ENCODE data around the gene SRPX.

DNA sequence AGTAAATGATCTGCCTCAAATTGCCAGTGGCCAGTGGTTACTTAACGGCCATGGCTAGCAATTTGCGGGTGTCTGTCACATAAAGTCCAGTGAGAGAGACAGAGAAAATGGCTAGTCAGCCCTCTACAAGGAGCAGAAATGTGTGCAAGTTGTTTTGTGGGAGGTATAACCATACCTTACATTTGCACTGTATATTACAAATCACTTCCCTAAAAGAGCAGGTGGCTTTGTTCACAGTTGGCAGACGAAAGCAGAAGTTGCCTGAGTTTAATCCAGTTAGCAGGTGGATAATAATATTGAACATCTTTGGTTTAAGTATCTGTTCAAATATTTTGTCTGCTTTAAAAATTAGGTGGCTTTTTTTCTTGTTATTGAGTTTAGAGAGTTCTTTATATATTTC lies 15.6 kb downstream of the SRPX start:
- TF ChIP-seq, protein P1, sequence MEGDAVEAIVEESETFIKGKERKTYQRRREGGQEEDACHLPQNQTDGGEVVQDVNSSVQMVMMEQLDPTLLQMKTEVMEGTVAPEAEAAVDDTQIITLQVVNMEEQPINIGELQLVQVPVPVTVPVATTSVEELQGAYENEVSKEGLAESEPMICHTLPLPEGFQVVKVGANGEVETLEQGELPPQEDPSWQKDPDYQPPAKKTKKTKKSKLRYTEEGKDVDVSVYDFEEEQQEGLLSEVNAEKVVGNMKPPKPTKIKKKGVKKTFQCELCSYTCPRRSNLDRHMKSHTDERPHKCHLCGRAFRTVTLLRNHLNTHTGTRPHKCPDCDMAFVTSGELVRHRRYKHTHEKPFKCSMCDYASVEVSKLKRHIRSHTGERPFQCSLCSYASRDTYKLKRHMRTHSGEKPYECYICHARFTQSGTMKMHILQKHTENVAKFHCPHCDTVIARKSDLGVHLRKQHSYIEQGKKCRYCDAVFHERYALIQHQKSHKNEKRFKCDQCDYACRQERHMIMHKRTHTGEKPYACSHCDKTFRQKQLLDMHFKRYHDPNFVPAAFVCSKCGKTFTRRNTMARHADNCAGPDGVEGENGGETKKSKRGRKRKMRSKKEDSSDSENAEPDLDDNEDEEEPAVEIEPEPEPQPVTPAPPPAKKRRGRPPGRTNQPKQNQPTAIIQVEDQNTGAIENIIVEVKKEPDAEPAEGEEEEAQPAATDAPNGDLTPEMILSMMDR (IDR thresholded peaks at IDR 0.05): no peak
- TF ChIP-seq EZH2 (IDR thresholded peaks at IDR 0.05; ENCODE audit: borderline replicate concordance, insufficient read depth, low read depth, low read length, poor library complexity, severe bottlenecking): no peak

Measured in B cell (primary cell).